Measurements from ENCODE around the gene HMBS.

The HMBS gene

DNA sequence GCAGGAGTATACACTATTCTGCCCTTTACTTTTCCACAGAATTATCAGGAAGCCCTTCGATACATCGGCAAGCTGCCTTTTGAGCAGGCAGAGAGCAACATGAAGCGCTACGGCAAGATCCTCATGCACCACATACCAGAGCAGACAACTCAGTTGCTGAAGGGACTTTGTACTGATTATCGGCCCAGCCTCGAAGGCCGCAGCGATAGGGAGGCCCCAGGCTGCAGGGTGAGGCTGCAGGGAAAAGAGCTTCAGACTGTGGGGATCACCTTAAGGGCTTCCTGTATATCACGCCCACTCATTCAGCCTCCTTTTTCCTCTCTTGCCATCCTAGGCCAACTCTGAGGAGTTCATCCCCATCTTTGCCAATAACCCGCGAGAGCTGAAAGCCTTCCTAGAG, 6.8 kb upstream of the HMBS start:
- no peak for DNase-seq

GRCh38 chr11:119078675-119079420, 5.8 kb upstream of the HMBS start:
- DNase-seq: no peak

GRCh38 chr11:119081682-119082260, 2.9 kb upstream of the HMBS start:
- DNase-seq: no peak

DNA sequence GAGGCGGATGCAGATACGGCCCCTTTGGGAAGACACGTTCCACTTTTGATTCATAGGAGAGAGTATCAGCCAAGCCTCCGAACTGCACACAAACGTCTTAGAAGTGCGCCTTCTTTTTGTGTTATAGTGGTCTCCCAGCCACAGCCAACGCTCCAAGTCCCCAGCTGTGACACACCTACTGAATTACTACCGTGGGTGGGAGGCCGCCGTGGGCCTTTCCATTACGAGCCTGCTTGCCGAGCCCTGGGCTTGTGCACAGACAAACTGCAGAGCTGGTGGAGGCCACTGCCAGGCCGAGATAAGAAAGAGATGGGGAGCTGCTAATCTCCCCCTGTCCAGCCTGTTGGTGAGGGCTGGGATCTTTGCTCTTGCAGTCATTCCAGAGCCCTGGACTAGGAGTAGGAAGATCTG, 761 bp downstream of the HMBS start:
- peak; percentile 37 to 50 for DNase-seq

- DNase-seq: no peak
Observed at GRCh38 chr11:119087123-119087522, 2.4 kb downstream of the HMBS start.

DNA sequence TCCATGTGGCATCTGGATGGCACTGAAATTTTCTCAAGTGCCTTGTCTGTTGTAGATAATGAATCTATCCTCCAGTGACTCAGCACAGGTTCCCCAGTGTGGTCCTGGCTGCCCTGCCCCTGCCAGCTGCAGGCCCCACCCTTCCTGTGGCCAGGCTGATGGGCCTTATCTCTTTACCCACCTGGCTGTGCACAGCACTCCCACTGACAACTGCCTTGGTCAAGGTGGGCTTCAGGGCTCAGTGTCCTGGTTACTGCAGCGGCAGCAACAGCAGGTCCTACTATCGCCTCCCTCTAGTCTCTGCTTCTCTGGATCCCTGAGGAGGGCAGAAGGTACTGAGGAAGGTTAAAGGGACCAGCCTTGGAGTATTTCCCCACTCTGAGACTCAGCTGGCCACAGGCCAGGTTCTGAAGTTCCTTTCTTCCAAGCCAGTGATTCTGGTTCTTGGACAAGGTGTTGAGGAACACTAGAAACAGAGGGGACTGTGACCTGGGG, 3.1 kb downstream of the HMBS start:
- DNase-seq: no peak

DNA sequence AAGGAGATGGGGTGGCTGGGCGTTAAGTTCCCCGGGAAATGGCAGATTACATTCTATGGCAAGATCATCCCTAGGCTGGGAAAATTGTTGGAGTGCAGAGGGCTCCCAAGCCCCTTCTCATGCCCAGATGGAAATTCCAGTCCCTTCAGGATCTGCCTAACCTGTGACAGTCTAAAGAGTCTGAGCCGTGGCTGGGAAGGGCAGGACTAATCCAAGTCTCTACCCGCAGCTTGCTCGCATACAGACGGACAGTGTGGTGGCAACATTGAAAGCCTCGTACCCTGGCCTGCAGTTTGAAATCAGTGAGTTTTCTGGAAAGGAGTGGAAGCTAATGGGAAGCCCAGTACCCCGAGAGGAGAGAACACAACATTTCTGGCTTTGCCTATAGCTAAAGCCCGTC, 3.7 kb downstream of the HMBS start:
- no peak for DNase-seq

GRCh38 chr11:119089319-119089718, 4.6 kb downstream of the HMBS start:
- DNase-seq: no peak

- no peak for DNase-seq
Observed at GRCh38 chr11:119091178-119091577, 6.5 kb downstream of the HMBS start.

DNA sequence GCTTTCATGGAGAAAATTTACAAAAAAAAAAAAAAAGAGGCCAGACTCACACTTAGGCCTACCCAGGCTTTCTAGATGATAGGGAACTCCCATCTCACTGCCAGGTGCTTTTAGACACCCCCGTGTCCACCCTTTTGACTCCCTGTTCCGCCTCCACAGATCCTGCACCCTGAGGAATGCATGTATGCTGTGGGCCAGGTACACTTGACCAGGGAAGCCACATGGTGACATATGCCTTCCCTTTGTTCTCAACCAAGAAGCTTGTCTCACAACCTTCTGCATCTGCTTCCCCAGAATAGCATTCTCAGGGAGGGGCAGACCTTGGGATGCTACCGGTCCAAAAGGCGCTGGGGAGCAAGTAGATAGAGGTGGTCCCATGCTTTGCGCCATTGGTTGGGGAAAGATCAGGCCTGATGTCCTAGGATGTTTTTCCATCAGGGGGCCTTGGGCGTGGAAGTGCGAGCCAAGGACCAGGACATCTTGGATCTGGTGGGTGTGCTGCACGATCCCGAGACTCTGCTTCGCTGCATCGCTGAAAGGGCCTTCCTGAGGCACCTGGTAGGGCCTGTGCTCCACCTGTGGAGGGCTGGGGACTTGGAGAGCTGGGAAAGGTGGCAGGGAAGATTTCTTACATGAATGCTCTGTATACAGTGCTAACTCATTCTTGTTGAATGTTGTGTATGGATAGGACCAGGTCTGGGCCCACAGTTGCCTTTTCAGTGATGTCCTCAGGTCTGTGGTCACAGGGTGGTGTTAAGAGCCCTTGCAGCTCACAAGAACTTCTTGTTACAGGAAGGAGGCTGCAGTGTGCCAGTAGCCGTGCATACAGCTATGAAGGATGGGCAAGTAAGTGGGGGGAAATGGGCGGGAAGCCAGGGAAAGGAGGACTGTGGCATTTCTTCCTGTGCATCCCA, 7.5 kb downstream of the HMBS start:
- no peak for DNase-seq

GRCh38 chr11:119092880-119093842, 8.5 kb downstream of the HMBS start:
- DNase-seq: no peak

DNA sequence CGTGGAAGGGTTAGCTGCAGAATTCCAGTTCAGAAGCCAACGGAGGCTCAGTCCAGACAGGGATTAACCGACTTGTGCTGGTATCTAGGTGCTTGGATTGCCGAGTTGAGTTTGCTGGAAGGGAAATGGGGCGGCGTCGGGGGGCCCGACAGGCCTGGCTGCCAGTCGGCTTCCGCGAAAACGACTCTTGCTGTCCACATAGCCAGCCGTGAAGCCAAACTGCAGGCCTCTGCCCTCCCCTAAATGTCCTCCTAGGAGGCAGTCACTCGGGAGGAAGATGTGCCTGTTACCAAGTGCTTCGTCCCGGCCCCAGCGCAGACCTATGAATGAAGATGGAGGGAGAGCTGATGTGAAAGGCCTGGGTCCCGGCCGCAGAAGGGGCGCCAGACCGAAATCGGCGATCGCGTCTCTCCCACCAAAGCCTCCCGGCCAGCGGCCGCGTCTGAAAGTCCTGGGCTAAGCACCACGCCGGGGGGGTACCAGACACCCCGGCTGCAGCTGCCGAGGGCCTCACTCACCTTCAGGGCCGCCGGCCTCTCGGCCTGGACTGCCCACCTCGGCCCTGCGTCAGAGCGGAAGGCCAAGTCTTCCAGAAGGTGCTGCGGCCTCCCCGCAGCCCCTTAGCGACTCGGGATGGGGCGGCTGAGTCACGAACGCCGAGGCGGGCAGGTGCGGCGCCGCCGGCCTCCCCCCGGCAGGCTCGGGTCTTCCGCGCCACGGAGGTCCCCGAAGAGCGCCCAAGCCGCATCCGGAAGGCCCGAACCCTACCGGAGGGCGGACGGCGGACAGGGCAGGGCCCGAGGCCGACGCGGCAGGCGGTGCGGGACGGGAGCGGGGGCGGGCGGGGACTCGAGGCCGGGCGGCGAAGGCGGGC, 9.5 kb downstream of the HMBS start:
- peak; percentile 44 to 45 for DNase-seq

- DNase-seq: peak in 1 of 2 experiments; percentile 17
Observed at GRCh38 chr11:119094816-119095065, 10.1 kb downstream of the HMBS start.

DNA sequence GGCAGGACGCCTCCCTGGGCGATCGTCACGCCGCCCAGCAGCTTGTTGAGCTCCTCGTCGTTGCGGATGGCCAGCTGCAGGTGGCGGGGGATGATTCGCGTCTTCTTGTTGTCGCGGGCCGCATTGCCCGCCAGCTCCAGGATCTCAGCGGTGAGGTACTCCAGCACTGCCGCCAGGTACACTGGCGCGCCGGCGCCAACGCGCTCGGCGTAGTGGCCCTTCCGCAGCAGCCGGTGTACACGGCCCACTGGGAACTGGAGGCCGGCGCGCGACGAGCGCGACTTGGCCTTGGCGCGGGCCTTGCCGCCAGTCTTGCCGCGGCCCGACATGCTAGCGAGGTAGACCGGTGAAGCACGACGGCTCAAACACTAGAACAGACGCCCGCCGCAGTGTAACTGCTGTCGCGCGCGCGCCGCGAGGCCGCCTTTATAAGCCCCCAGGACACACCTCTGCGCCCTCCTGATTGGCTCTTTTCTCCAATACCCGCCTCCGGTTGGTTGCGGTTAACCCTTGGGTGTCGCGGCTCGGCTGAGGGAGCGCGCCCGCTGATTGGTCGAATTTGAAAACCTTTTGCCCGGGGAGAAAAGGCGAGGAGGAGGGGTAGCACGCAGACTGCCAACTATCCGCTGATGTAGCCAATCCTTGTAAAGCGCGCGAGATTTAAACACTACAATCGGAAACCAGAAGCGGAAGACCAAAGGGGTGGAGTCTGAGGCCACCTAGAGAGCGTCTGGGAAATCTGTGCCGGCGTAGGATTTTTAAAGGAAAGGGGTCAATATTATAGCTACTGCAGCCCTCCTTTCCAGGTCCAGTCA, 10.6 kb downstream of the HMBS start:
- peak; percentile 99 for DNase-seq

GRCh38 chr11:119099711-119100110, 15.0 kb downstream of the HMBS start:
- no peak for DNase-seq

DNA sequence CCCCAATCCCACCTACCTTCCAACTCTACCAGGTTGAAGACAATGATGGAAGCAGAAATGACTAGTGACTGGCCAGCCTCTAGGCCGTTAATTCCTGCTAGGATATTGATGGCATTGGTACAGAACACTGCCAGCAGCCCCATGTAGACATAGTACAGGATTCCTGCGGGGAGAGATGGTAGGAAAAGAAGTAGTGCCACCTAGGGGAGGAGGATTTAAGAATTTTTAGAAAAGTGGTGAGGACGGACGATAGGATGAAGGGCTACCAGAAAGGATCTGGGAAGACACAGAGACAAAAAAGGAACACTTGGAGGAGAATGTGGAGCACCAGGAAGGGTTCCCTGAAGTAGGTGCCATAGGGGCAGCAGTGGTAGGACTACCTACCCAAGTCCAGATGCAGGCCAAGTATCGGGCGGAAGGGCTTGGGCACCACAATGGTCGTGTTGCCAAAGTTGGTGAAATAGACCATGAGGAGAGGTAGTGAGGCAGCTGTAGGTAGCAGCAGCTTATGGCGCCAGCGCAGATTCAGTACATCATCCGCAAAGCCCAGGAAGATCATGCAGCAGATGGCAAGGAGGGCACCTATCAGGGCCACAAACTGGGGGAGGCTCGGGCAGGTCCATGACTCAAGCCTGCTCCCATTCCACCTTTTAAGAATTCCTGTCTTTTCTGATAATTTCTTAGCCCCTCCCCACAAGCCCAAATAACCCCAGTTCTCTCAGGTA, 15.7 kb downstream of the HMBS start:
- DNase-seq: no peak

GRCh38 chr11:119100994-119101758, 16.5 kb downstream of the HMBS start:
- DNase-seq: no peak

DNA sequence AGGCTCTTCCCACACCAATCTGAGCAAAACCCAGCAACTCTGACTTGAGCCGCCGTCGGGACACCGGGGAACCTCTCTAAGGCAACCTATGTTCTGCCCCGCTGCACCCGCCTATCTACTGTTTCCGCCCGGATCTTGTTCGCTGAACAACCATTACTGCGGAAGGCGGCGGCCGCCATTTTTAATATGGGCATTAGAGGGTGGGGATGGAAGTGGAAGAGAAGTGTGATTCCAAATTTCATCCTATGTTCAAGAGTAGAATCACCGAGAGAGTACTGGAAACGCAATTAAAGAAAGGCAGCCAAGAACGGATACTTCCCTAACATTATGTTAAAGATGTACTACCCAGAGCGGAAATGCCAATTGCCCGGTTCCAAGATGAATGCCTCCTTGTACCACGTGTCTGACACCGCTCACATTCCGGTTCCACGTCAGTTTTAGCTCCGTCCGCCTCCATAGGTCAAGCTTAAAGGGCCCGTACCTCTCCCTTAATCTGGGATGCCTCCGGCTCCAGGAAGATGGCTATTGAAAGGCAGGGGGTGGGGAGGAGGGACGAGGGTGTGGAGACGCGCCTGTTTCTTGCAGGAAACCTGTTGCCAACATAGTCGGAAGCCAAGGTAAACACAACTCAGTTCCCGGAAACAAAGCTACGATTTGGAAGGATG, 17.2 kb downstream of the HMBS start, which contains the start of gene DPAGT1:
Gene DPAGT1, minus strand, starts transcription at position 95 of the 665 bp plus-strand sequence. CDS start 198 bp downstream, outside the sequence.
- DNase-seq: peak; percentile 82 to 83

Data from activated CD4-positive, alpha-beta T cell treated with anti-CD3 and anti-CD28 coated beads, Interleukin-2, amount 50 U/mL, for 4 hours (primary cell).